Loucy (cell line): ENCODE measurements around the gene CDK9.

ENCODE experiments used
- H2AFZ ChIP-seq: fragments of 200-600 bp; sonication (generic); 2 replicates; pipeline ENCODE4 v1.6.0; 2016; ENCODE audit warnings: antibody characterized with exemption, mild to moderate bottlenecking, low read length, moderate library complexity
- H3F3A ChIP-seq: fragments of 200-600 bp; 2 replicates; pipeline ENCODE4 v1.6.0; 2016; ENCODE audit warnings: antibody characterized with exemption, low read depth, mild to moderate bottlenecking
- H3K27me3 ChIP-seq: fragments of 200-600 bp; sonication (generic); 2 replicates; pipeline ENCODE4 v1.6.1; 2014; ENCODE audit warnings: low read length, mild to moderate bottlenecking; ENCODE audit not compliant: insufficient read depth, poor library complexity, severe bottlenecking
- H3K36me3 ChIP-seq: fragments of 200-600 bp; sonication (generic); 2 replicates; pipeline ENCODE4 v1.6.1; 2016; ENCODE audit warnings: low read length; ENCODE audit not compliant: insufficient read depth
- H3K4me1 ChIP-seq: fragments of 200-600 bp; sonication (generic); 2 replicates; pipeline ENCODE4 v1.5.1; 2014; ENCODE audit warnings: low read length, mild to moderate bottlenecking; ENCODE audit not compliant: insufficient read depth, poor library complexity, severe bottlenecking
- H3K4me2 ChIP-seq: fragments of 200-600 bp; sonication (generic); 2 replicates; pipeline ENCODE4 v1.6.0; 2014; ENCODE audit warnings: antibody characterized with exemption, low read length, low read depth, mild to moderate bottlenecking; ENCODE audit not compliant: poor library complexity, severe bottlenecking
- H3K4me3 ChIP-seq: fragments of 200-600 bp; sonication (generic); 2 replicates; pipeline ENCODE4 v1.5.1; 2014; ENCODE audit warnings: low read length, mild to moderate bottlenecking, mixed read lengths; ENCODE audit not compliant: poor library complexity, severe bottlenecking
- H3K79me2 ChIP-seq: fragments of 200-600 bp; sonication (generic); 2 replicates; pipeline ENCODE4 v1.6.1; 2014; ENCODE audit warnings: low read length; ENCODE audit not compliant: insufficient read depth
- H3K9ac ChIP-seq: fragments of 200-600 bp; sonication (generic); 2 replicates; pipeline ENCODE4 v1.6.0; 2014; ENCODE audit warnings: mild to moderate bottlenecking, low read depth, low read length, moderate library complexity; ENCODE audit not compliant: poor library complexity, severe bottlenecking
- H3K9me2 ChIP-seq: fragments of 200-600 bp; sonication (generic); replicated peaks from 2 replicates; pipeline ENCODE4 v1.6.1; 2016; ENCODE audit warnings: low read depth, low read length, mixed read lengths
- H3K9me3 ChIP-seq: fragments of 200-600 bp; sonication (generic); 2 replicates; pipeline ENCODE4 v1.6.1; 2014; ENCODE audit warnings: mild to moderate bottlenecking, antibody characterized with exemption, low read length, low read depth; ENCODE audit not compliant: insufficient read depth
- H4K20me1 ChIP-seq: fragments of 200-600 bp; sonication (generic); 2 replicates; pipeline ENCODE4 v1.6.0; 2014; ENCODE audit warnings: antibody characterized with exemption, low read length, mild to moderate bottlenecking; ENCODE audit not compliant: insufficient read depth, poor library complexity, severe bottlenecking
- CTCF ChIP-seq: fragments of 200-600 bp; sonication (generic); conservative IDR thresholded peaks from 2 replicates; pipeline ENCODE4 v1.5.1; 2014; ENCODE audit warnings: mild to moderate bottlenecking, antibody characterized with exemption, low read length
- EZH2phosphoT487 ChIP-seq: fragments of 200-600 bp; IDR thresholded peaks from 2 replicates; pipeline ENCODE4 v1.6.1; 2018; ENCODE audit warnings: antibody characterized with exemption, mild to moderate bottlenecking, moderate library complexity, borderline replicate concordance

The CDK9 gene

GRCh38 chr9:127791085-127791484 is 5.3 kb downstream of the CDK9 start:
- H3K79me2 ChIP-seq = peaks cover 87% of the 10 kb centered on the region
- H3F3A ChIP-seq = peaks cover 11% of the 10 kb centered on the region
- H3K4me2 ChIP-seq = peak overlapping the region; percentile 26
- H2AFZ ChIP-seq = no peak overlapping the region
- H3K4me3 ChIP-seq = no peak overlapping the region
- H4K20me1 ChIP-seq = peaks cover 56% of the 10 kb centered on the region
- no peak overlapping the region for H3K9ac ChIP-seq
- peaks cover 60% of the 10 kb centered on the region for H3K4me1 ChIP-seq
- H3K27me3 ChIP-seq = peaks cover 3% of the 10 kb centered on the region
- no peaks in the 10 kb centered on the region for H3K9me3 ChIP-seq
- TF ChIP-seq CTCF (no peak), EZH2phosphoT487 (no peak)
- H3K9me2 ChIP-seq = no peaks in the 10 kb centered on the region
- H3K36me3 ChIP-seq = peaks cover 59% of the 10 kb centered on the region

GRCh38 chr9:127792417-127793031 is 6.7 kb downstream of the CDK9 start:
- Histone ChIP-seq H3K4me1 (peaks cover 62% of the 10 kb centered on the region), H3K9me2 (no peaks in the 10 kb centered on the region), H3K4me3 (no peak overlapping the region), H3K9ac (no peak overlapping the region), H3K79me2 (peaks cover 72% of the 10 kb centered on the region), H3K9me3 (no peaks in the 10 kb centered on the region), H4K20me1 (peaks cover 42% of the 10 kb centered on the region), H3K36me3 (peaks cover 50% of the 10 kb centered on the region), H3K4me2 (no peak overlapping the region), H3K27me3 (no peaks in the 10 kb centered on the region), H3F3A (peaks cover 13% of the 10 kb centered on the region), H2AFZ (no peak overlapping the region)
- TF ChIP-seq CTCF (no peak), EZH2phosphoT487 (no peak)

GRCh38 chr9:127793093-127793708 is 7.4 kb downstream of the CDK9 start:
- Histone ChIP-seq H3K9me2 (no peaks in the 10 kb centered on the region), H3K9me3 (no peaks in the 10 kb centered on the region), H3K36me3 (peaks cover 43% of the 10 kb centered on the region), H4K20me1 (peaks cover 35% of the 10 kb centered on the region), H3K9ac (no peak overlapping the region), H3K4me2 (peak overlapping the region; percentile 26), H3K4me3 (no peak overlapping the region), H3K4me1 (peaks cover 61% of the 10 kb centered on the region), H3K27me3 (no peaks in the 10 kb centered on the region), H3F3A (peaks cover 13% of the 10 kb centered on the region), H2AFZ (no peak overlapping the region), H3K79me2 (peaks cover 66% of the 10 kb centered on the region)
- no peak for TF ChIP-seq EZH2phosphoT487
- no peak for TF ChIP-seq CTCF
